HG03039 (cell line): ENCODE results near the gene ZNF800.

Experiments used
- ATAC-seq: cut with Tn5 transposase; IDR thresholded peaks from one replicate; pipeline ENCODE4 v1.9.1; 2021; ENCODE audit warnings: mild to moderate bottlenecking, moderate library complexity; ENCODE audit not compliant: unreplicated experiment

Gene ZNF800

DNA sequence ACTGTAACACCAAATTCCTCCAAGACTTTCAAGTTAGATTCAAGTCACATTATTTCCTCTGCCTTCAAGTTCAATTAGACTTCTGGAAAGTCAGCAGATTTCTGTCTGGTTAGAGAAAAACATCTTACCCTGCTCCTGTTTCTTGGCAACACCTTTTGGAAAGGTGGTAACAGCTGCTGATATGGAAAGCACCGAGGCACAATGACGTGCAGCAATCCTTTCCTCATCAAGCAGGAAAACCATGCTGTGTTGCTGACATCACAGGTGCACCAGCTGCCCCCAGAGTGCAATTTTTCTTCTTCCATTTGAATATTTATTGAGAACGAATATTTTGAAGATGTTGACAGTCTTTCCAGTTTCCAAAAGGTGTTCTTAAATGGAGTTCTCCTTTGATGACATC lies 41.9 kb downstream of the ZNF800 start:
- no peak for ATAC-seq

DNA sequence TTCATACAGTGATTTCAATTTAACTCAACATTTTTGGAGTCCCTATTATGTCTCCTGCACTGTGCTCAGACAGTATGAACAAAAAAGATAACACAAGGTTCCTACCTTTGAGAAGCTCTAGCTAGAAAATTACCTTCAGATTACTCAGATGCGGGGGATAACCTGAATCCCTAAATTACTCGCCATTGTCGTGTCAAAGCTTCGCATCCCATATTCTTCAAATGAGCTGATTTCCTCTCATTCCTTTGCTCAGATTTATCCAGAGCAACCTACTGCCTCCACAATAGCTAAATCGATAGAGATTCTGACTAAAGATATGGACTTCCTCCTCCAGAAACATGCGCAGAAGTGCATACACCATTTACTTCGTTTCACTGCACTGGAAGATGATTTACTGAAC lies 42.6 kb downstream of the ZNF800 start:
- no peak for ATAC-seq

DNA sequence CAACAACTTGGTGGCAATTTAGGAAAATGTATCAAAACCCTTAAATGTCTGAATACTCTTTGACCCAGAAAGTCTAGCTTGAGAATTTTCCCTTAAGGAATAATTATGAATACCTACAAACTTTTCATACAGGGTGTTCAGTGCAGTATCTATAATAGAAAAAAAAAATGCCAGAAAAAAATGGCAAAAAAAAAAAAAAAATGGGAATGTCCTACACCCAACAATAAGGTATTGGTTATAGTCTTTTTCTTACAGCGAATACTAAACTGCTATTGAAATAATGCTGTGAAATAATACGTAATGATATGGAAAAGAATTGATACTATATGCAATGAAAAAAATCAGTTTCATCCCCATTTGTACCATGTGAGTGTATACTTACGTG lies 44.3 kb downstream of the ZNF800 start:
- no peak for ATAC-seq

DNA sequence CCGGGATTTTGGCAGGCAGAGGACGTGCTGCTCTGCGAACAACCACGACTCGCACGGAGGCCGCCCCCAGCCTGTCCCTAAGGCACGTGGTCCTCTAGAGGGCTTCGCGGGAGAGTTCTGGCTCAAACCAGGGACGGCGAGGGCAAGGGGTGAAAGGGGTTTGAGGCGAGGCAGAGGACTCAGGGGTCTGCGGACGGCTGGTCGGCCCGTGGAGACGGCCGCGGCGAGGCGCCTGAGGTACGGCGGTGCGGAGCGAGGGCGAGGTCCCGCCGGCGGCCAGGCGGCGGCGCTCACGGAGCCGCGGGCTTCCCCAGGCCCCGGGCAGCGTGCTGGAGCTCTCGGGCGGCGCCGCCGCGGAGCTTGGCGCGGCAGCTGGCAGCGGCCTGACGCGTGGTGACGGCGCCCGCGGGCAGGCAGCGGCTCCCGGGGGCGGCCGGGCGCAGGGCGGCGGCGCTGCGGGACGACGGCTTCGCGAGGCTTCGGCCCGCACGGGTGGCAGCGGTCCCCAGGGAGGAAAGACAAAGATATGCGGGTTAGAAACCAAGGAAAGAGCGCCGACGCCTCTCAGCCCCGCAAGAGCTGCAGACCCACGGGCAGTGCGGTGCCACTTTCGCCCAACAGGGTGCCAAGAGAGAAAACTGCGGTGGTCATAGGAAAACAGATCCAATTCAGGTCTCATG lies 44.8 kb downstream of the ZNF800 start:
- peak; percentile 97 for ATAC-seq

DNA sequence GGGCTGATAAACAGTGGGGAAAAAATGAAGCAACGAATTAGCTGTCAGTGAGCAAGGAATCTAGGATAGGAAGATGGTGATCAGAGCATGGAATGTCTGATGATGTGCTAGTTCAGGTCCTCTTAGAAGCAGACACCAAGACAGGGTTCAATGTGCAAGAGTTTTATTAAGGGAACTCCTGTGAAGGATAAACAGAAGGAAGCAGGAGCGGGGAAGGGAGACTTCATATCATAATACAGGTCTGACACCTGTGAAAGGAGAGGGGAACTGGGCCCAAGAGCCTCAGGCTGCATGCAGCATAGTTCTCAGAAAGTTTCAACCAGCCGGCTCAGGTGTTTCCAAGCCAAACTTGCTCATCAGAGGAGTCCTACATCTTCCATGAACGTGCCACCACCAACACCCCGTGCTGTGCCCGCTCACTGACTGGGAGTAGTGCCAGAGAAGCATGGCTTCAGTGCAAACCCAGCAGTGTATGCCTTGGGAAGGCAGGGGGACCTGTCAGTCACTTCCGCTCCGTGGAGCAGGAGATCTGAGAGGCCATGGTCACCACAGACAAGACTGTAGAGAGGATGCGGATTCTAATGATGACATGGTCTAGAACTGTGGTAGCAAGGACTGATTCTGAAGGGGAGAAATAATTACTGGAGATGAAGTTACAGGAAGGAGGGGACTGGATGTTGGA lies 45.8 kb downstream of the ZNF800 start:
- no peak for ATAC-seq

DNA sequence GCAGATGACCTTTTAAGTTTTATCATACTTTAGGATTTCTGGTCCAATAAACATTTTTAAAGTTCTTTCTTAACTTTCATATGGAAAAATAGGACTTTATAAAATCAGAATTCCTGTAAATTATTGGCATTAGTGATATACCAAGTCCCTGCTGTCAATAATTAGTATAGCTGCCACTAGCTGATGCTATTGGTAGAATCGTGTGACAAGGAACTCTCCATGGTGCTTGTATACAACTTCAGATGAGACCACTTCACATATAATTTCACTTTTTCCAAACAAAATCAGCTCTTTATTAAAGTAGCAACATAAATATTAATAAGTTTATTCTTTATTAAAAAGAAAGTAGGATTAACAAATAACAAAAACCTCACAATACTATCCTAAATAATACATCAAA lies 49.9 kb downstream of the ZNF800 start:
- ATAC-seq, result no peak

DNA sequence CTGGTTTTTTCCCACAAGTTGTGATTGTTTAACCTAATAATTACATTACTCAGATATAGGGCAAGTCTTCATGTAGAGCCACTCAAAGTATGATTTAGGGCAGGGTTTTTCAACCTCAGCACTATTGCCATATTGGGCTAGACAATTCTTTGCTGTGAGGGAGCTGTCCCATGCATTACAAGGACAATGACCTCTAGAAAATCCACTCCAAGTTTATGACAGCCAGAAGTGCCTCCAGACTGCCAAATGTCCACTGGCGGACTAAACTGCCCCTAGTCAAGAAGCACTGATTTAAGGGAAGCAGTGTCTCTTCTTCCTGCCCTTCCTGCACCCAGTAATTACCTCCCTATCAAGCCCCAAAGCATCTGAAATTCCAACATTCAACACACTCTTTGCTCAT lies 54.4 kb downstream of the ZNF800 start:
- no peak for ATAC-seq

DNA sequence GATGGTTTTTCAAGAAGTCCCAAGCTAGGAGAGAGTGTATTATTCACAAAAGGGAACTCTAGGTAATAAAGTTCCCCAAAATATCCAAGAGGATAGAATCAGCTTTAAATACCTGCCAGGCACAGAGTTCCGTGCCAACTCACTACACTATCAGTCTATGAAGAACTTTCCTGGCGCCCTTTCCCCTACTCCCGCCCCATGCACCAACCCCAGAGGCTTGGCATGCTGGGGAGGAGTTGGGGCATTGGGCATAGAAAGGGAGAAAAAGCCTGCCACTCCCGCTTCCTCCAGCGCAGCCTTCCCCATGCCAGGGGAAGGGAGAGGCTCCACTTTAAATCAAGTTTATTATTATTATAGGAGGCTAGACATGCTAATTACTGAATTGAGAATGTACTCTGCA lies 54.9 kb downstream of the ZNF800 start:
- ATAC-seq, result no peak

DNA sequence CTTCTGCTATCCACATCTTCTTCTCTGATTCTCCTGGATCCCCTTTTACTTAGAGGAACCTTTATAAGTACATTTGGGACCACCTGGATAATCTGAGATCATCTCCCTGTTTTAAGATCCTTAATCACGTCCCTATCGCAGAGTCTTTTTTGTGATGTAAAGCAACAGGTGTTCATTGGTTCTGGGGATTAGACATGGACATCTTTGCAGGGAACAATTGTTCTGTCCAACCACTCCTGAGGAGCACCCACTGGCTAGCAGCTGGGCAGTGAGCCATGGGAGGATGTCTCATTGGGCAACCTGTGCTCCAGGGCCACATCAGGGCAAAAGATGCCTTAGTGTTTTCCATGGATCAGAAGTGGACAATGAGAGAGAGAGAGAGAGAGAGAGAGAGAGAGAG lies 56.0 kb downstream of the ZNF800 start:
- no peak for ATAC-seq

DNA sequence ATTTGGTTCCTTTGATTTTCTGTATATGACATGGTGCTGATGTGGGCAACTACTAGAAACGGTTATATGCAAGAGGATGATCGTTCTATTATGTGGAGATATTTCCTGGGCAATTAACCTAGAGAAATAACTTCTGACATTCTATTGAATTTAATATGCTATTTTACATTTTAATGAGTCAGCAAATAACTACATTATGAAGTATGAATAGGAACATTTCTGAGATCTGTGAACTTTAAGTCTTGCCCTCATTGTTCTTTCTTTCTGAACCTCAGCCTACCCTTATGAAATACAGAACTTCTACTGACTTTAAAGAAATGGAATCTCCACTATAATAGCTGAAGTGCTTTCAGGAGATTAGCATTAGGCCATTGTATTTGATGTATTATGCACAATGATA lies 59.6 kb downstream of the ZNF800 start:
- no peak for ATAC-seq

DNA sequence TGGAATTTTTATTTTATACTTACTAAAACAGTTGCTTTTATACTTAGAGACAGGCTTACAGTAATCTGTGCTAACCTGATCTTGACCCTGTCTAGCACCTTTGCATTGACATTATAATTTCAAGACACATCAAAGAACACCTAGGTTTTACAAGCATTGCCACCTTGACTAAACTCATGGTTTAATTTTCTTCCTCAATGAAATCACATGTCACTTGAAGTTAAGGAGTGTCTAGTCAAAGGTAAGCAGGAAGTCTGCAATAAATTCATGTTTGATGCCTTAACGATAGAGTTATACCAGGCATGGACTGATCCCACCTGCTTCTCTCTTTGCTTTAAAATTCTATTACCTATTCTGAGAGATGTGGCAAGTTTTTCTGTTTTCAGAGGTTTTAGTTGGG lies 62.4 kb downstream of the ZNF800 start:
- ATAC-seq, result no peak

DNA sequence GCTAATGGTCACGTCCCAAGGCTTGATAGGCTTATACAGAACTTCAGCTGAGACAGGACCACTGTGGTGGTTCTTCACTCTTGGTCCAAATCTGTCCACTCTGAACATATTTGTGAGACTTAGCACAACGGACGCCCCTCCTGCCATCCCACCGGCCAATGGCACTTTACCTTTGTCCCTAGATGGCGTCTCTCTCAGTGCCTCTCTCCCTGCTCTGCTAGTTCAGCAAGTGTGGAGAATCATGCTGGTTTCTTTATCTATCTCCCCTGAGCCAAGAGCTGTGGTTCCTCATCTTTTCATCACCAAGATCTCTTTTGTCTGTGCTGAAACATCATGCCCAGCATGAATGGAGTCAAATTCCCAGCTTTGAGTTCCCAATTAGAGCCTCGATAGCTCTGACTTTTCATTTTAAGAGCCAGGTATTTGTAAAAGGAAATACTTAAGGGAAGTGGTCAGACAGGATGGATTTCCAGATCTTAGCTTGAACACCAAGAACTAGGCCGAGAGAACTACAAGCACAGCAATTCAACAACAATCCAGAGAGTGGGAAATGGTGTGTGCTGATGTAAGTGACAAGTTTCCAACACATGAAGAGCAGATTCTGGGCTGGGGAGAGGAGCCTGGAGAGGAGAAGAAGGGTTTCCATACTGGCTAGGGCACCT lies 69.5 kb downstream of the ZNF800 start:
- no peak for ATAC-seq

DNA sequence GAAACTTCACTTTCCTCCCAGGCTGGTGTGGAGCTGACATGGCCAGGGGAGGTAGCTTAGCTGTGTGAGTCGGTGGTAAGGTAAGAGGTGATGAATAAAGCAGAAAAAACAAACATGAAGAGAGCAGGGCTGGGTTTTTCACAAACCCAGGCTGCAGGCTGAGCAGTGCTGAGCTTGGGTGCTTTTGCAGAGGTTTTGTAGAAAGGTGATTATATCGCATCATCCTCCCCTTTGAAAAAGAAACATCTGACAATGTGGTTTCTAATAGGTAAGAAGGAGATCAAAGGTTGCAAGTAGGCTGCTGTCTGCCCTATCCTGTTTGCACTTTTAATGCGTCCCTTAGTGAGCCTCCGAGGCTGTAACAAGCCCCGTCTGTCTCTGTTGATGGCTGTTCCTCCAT lies 70.2 kb downstream of the ZNF800 start:
- no peak for ATAC-seq

DNA sequence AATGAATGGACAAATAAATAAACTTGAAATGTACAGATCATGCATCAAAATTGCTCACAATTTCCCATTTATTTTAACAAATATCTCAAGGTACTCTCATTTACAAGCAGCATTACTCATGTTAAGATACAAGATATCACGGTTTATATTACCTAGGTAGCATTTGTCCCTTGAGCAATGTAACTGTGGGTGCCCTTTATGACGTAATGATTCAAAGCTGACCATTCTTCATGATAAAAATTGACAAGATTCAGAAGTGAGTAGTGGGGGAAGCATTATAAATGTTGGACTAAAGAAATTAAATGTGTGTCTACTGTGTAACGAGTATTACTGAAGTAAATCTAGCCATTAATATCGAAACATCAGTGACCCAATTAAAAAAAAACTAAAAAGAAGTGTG lies 71.5 kb downstream of the ZNF800 start:
- no peak for ATAC-seq
